Measurements from ENCODE around the gene YEATS4.
A peak's percentile ranks its signal among the peaks of the same experiment; 100 is the strongest.

Gene YEATS4

GRCh38 chr12:69355363-69356028 lies 4.0 kb upstream of the YEATS4 start:
- no peak overlapping the region for H3K4me3 ChIP-seq (ENCODE audit: low read depth, low read length)
- in situ Hi-C loops (cut with HindIII; ENCODE audit: low sequenced_read_pairs), result no loop called here
- no peak for TF ChIP-seq CTCF (IDR thresholded peaks at IDR 0.05; ENCODE audit: low read depth, low read length, missing control alignments)
- no peak for DNase-seq (ENCODE audit: low read depth)

- peak overlapping the region; percentile 86 for H3K4me3 ChIP-seq (ENCODE audit: low read depth, low read length)
- in situ Hi-C loops (cut with HindIII; ENCODE audit: low sequenced_read_pairs), result no loop called here
- no peak for TF ChIP-seq CTCF (IDR thresholded peaks at IDR 0.05; ENCODE audit: low read depth, low read length, missing control alignments)
- no peak for DNase-seq (ENCODE audit: low read depth)
These were observed 767 bp downstream of the YEATS4 start for GRCh38 chr12:69360348-69360672.

- TF ChIP-seq CTCF (IDR thresholded peaks at IDR 0.05; ENCODE audit: low read depth, low read length, missing control alignments), result no peak
- H3K4me3 ChIP-seq (ENCODE audit: low read depth, low read length), result no peak overlapping the region
- no peak for DNase-seq (ENCODE audit: low read depth)
- in situ Hi-C loops (cut with HindIII; ENCODE audit: low sequenced_read_pairs), result no loop called here
These were observed 7.3 kb downstream of the YEATS4 start for GRCh38 chr12:69366796-69367195.

- no peak overlapping the region for H3K4me3 ChIP-seq (ENCODE audit: low read depth, low read length)
- in situ Hi-C loops (cut with HindIII; ENCODE audit: low sequenced_read_pairs), result no loop called here
- DNase-seq (ENCODE audit: low read depth), result no peak
- no peak for TF ChIP-seq CTCF (IDR thresholded peaks at IDR 0.05; ENCODE audit: low read depth, low read length, missing control alignments)
These were observed 8.6 kb downstream of the YEATS4 start for GRCh38 chr12:69368171-69368570.

GRCh38 chr12:69383074-69383473 lies 23.5 kb downstream of the YEATS4 start:
- in situ Hi-C loops (cut with HindIII; ENCODE audit: low sequenced_read_pairs), result no loop called here
- TF ChIP-seq CTCF (IDR thresholded peaks at IDR 0.05; ENCODE audit: low read depth, low read length, missing control alignments), result no peak

GRCh38 chr12:69385038-69385437 lies 25.5 kb downstream of the YEATS4 start:
- in situ Hi-C loops (cut with HindIII; ENCODE audit: low sequenced_read_pairs), result no loop called here
- no peak for DNase-seq (ENCODE audit: low read depth)
- H3K4me3 ChIP-seq (ENCODE audit: low read depth, low read length), result no peak overlapping the region
- no peak for TF ChIP-seq CTCF (IDR thresholded peaks at IDR 0.05; ENCODE audit: low read depth, low read length, missing control alignments)

More at GRCh38 chr12:69383074-69383473, 23.5 kb downstream of the YEATS4 start:
- H3K4me3 ChIP-seq (ENCODE audit: low read depth, low read length), result no peak overlapping the region
- no peak for DNase-seq (ENCODE audit: low read depth)
